Right lobe of liver (tissue), 4 donors: ENCODE data around the gene MLIP.

Source experiments
- POLR2A ChIP-seq: fragments of 450-650 bp; IDR thresholded peaks from one replicate; pipeline ENCODE4 v1.6.1; 2017; ENCODE audit warnings: antibody characterized with exemption, mild to moderate bottlenecking
- TF ChIP-seq, protein P1 (sequence below), 4 donors: fragments of 200-600 bp in 3 of 4; fragments of 450-650 bp in 1 of 4; IDR thresholded peaks; one replicate each; pipeline versions ENCODE4 v1.5.1 to v1.8.0; 2016 to 2022; ENCODE audit warnings: antibody characterized with exemption in 4 of 4, mild to moderate bottlenecking in 2 of 4
- donor health status: DM: no; HTN: no; CAD: no.
- donor health status: DM: no; HTN: no; CAD: no.
- donor health status: DM: no; HTN: yes; CAD: no.

DNA sequence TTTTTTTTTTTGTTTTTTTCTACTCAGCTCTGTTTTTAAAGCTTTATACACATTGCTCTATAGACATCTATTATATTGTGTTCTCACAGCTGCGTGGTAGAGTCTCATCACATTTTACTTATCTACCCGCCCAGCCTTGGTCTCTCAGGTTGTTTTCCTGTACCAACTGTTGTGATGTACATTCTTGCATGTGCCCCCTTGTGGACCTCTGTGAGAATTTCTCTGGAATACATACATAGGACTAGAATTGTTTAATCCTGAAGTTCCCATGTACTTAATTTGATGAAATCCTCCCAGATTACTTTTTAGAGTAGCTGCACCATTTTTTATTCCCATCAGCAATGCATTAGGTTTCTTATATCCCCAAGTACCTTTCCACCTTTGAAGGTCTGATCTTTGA is 156.6 kb downstream of the MLIP start:
- TF ChIP-seq POLR2A: no peak
- TF ChIP-seq, protein P1, sequence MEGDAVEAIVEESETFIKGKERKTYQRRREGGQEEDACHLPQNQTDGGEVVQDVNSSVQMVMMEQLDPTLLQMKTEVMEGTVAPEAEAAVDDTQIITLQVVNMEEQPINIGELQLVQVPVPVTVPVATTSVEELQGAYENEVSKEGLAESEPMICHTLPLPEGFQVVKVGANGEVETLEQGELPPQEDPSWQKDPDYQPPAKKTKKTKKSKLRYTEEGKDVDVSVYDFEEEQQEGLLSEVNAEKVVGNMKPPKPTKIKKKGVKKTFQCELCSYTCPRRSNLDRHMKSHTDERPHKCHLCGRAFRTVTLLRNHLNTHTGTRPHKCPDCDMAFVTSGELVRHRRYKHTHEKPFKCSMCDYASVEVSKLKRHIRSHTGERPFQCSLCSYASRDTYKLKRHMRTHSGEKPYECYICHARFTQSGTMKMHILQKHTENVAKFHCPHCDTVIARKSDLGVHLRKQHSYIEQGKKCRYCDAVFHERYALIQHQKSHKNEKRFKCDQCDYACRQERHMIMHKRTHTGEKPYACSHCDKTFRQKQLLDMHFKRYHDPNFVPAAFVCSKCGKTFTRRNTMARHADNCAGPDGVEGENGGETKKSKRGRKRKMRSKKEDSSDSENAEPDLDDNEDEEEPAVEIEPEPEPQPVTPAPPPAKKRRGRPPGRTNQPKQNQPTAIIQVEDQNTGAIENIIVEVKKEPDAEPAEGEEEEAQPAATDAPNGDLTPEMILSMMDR (IDR thresholded peaks at IDR 0.05): peak; percentile 31 to 62 (median 48)
